GM12878 (cell line): ENCODE measurements around the gene AP1M2. TPM values are rescaled to one million over a fixed set of nuclear protein-coding genes. Genes with fewer than 3 reads are reported as not detected.

ENCODE experiments used
- ATAC-seq: fragments of 200-7000 bp; cut with Tn5 transposase; 3 replicates; pipeline ENCODE4 v1.9.1; 2020; ENCODE audit warnings: mild to moderate bottlenecking, moderate library complexity
- BruUV-seq: library from RNA; stranded (reverse); fragments of 400-500 nt; replicated peaks from 2 replicates; lab custom pipeline; 2021; lab: Mats Ljungman, UMichigan
- CTCF ChIA-PET: fragments of 300-600 bp; sonication (Branson Sonifier 250); formaldehyde crosslinking; extraction: SDS; loops from one replicate; lab custom pipeline; 2021; ENCODE audit warnings: inconsistent platforms; lab: Yijun Ruan, JAX
- POLR2A ChIA-PET: fragments of 350-600 bp; formaldehyde crosslinking; extraction: SDS; loops from one replicate; lab custom pipeline; 2021; ENCODE audit warnings: inconsistent platforms; lab: Charles Lee
- RAD21 ChIA-PET: fragments of 300-600 bp; sonication (Branson Sonifier 250); formaldehyde crosslinking; loops from one replicate; lab custom pipeline; 2023; ENCODE audit warnings: antibody characterized with exemption; ENCODE audit not compliant: unreplicated experiment; lab: Charles Lee
- SMC1A ChIA-PET: fragments of 300-600 bp; sonication (Branson Sonifier 250); formaldehyde crosslinking; loops from one replicate; lab custom pipeline; 2023; ENCODE audit not compliant: unreplicated experiment, uncharacterized antibody; lab: Charles Lee
- DNase-seq: peaks from one replicate; pipeline ENCODE4 v3.0.0-alpha.2; 2011; ENCODE audit warnings: low read depth, low spot score
- FAIRE-seq: peaks from 3 replicates; lab custom pipeline; 2011; peaks lifted over from hg19 to GRCh38; lab: Jason Lieb, UNC
- H2AFZ ChIP-seq: 2 replicates; pipeline ENCODE4 v1.6.0; 2011; ENCODE audit warnings: low read depth, low read length, control low read depth; ENCODE audit not compliant: control insufficient read depth
- H3K27ac ChIP-seq: 2 replicates; pipeline ENCODE4 v1.5.1; 2011; ENCODE audit warnings: control low read depth; ENCODE audit not compliant: control insufficient read depth, insufficient read depth
- H3K27me3 ChIP-seq, 2 experiments: replicated peaks in 1 of 2; 2 replicates each; pipeline versions ENCODE4 v1.6.0 to v1.6.1; 2011; ENCODE audit warnings: low read length in 1 of 2; ENCODE audit not compliant: control insufficient read depth in 2 of 2, insufficient read depth in 2 of 2
- H3K36me3 ChIP-seq, 2 experiments: 2 replicates each; pipeline ENCODE4 v1.5.1; 2011; ENCODE audit warnings: low read length in 1 of 2; ENCODE audit not compliant: control insufficient read depth in 2 of 2, insufficient read depth in 2 of 2
- H3K4me1 ChIP-seq: 2 replicates; pipeline ENCODE4 v1.6.1; 2011; ENCODE audit warnings: mild to moderate bottlenecking, low read length, moderate library complexity, mixed read lengths; ENCODE audit not compliant: control insufficient read depth, insufficient read depth
- H3K4me2 ChIP-seq: 2 replicates; pipeline ENCODE4 v1.6.0; 2011; ENCODE audit warnings: control low read depth; ENCODE audit not compliant: control insufficient read depth, insufficient read depth
- H3K4me3 ChIP-seq: fragments of 200-600 bp; sonication (generic); 2 replicates; pipeline ENCODE4 v1.5.1; 2016
- H3K79me2 ChIP-seq: 2 replicates; pipeline ENCODE4 v1.6.0; 2011; ENCODE audit warnings: low read length; ENCODE audit not compliant: control insufficient read depth, insufficient read depth
- H3K9ac ChIP-seq: 2 replicates; pipeline ENCODE4 v1.8.0; 2011; ENCODE audit warnings: low read length, control low read depth, mixed read lengths; ENCODE audit not compliant: control insufficient read depth, insufficient read depth
- H3K9me3 ChIP-seq: replicated peaks from 3 replicates; pipeline ENCODE4 v1.5.1; 2011; ENCODE audit warnings: mild to moderate bottlenecking, low read length; ENCODE audit not compliant: control insufficient read depth, insufficient read depth
- H4K20me1 ChIP-seq: 2 replicates; pipeline ENCODE4 v1.6.0; 2011; ENCODE audit not compliant: control insufficient read depth, insufficient read depth
- ATF3 ChIP-seq: IDR thresholded peaks from 2 replicates; pipeline ENCODE4 v1.6.1; 2011; ENCODE audit warnings: low read depth, mild to moderate bottlenecking, low read length, moderate library complexity, borderline replicate concordance; ENCODE audit errors: extremely low read depth
- BMI1 ChIP-seq: fragments of 450-650 bp; IDR thresholded peaks from 2 replicates; pipeline ENCODE4 v1.6.1; 2016; ENCODE audit warnings: mild to moderate bottlenecking, moderate library complexity, borderline replicate concordance
- CEBPZ ChIP-seq: fragments of 150-350 bp; IDR thresholded peaks from 2 replicates; pipeline ENCODE4 v1.6.1; 2016; ENCODE audit warnings: low read depth, low read length
- ESRRA ChIP-seq: IDR thresholded peaks from 2 replicates; pipeline ENCODE4 v1.6.1; 2012; ENCODE audit warnings: mild to moderate bottlenecking, low read length, improper control_type of control experiment
- PBX3 ChIP-seq: IDR thresholded peaks from 2 replicates; pipeline ENCODE4 v1.6.1; 2011; ENCODE audit warnings: mild to moderate bottlenecking, low read depth, low read length, moderate library complexity; ENCODE audit not compliant: insufficient replicate concordance
- POLR2A ChIP-seq: IDR thresholded peaks from 2 replicates; pipeline ENCODE4 v1.6.1; 2011; ENCODE audit warnings: low read depth, mild to moderate bottlenecking, low read length
- RAD51 ChIP-seq: fragments of 450-650 bp; IDR thresholded peaks from 2 replicates; pipeline ENCODE4 v1.6.1; 2016; ENCODE audit warnings: moderate library complexity, mild to moderate bottlenecking, inconsistent platforms
- RBBP5 ChIP-seq: fragments of 200-600 bp; sonication (generic); conservative IDR thresholded peaks from 2 replicates; pipeline ENCODE4 v1.6.1; 2016
- YBX1 ChIP-seq: fragments of 450-650 bp; IDR thresholded peaks from 2 replicates; pipeline ENCODE4 v1.6.1; 2016; ENCODE audit warnings: antibody characterized with exemption
- ZBTB11 ChIP-seq: fragments of 450-650 bp; formaldehyde crosslinking; IDR thresholded peaks from 2 replicates; pipeline ENCODE4 v1.5.0; 2022; ENCODE audit warnings: mild to moderate bottlenecking, missing genetic modification characterization
- ZBTB33 ChIP-seq: fragments of 450-650 bp; IDR thresholded peaks from 2 replicates; pipeline ENCODE4 v1.6.1; 2017; ENCODE audit warnings: mild to moderate bottlenecking
- WGBS: methylation state at CpG from one replicate; pipeline ENCODE4 v1.1.6; 2016; ENCODE audit warnings: low lambda C conversion rate; ENCODE audit not compliant: insufficient replicate concordance, insufficient coverage; ENCODE audit errors: missing lambda C conversion rate; 5-methylcytosine and 5-hydroxymethylcytosine counted together
- in situ Hi-C: fragments of 300-500 bp; cut with MboI; formaldehyde crosslinking; loops from 9 replicates; pipeline ENCODE4 v1.14.3; 2018; ENCODE audit warnings: mixed read lengths
- intact Hi-C: fragments of 100-400 bp; cut with micrococcal nuclease; formaldehyde crosslinking; loops from one replicate; pipeline ENCODE4 v1.14.2; 2022; ENCODE audit not compliant: unreplicated experiment
- polyA plus RNA-seq, 11 experiments: library from polyadenylated mRNA; depleted of rRNA in 4 of 11; unstranded in 6 of 11; stranded (reverse) in 5 of 11; fragments of >200 nt; fragmentation: Nextera tagmentation in 4 of 11; fragmentation: Illumina TruSeq in 1 of 11; extraction: Ambion mirVana in 4 of 11; extraction: Trizol in 1 of 11; gene quantifications; 1 replicate in 1 of 11; 2 replicates in 10 of 11; pipeline versions ENCODE4 v1.2.1 to v1.2.3, GENCODE V29; 2011 to 2016; ENCODE audit warnings: inconsistent platforms in 2 of 11, missing spikeins in 2 of 11, low read depth in 1 of 11
- total RNA-seq, 4 experiments: library from RNA; depleted of rRNA in 3 of 4; stranded (reverse); fragments of >200 nt in 3 of 4; fragmentation: Illumina TruSeq in 1 of 4; extraction: Trizol in 1 of 4; gene quantifications; 2 replicates each; pipeline versions ENCODE4 v1.2.1 to v1.2.3, GENCODE V29; 2013 to 2021

The AP1M2 gene
- total and polyA plus RNA-seq, 10 of the 15 experiments (the other 5 are each of a cell fraction or from before 2014, with no cell fraction given) = 0.72 TPM; not detected in 9

GRCh38 chr19:10543420-10544241, 43.5 kb downstream of the AP1M2 start, which contains the start of gene ATG4D:
Gene ATG4D, plus strand, starts transcription at chr19:10543904. Its CDS starts 187 bp downstream, at chr19:10544091.
- under 1% methylated on average over 55 of the region's 79 CpGs for WGBS
- RAD21 ChIA-PET = interaction anchor here (0.7 to 3.1 kb wide), 6 partner anchors 9 to 127 kb away, joined by 3 to 16 read pairs (median 4); partner anchors contain the start of gene CDKN2D
- H4K20me1 ChIP-seq = no peaks in the 10 kb centered on the region
- ATAC-seq = peak; percentile 91
- SMC1A ChIA-PET = interaction anchor here (1.3 to 1.7 kb wide), 3 partner anchors 24 to 45 kb away, joined by 3 to 7 read pairs (median 5); no protein-coding TSS in a partner anchor
- H2AFZ ChIP-seq = peak within 1 kb of the TSS; percentile 86
- H3K4me3 ChIP-seq = peak within 1 kb of the TSS; percentile 93
- no peaks in the 10 kb centered on the region for H3K9me3 ChIP-seq
- no TSS peak for BruUV-seq
- H3K27me3 ChIP-seq = peaks cover 0 to 4% of the 10 kb centered on the region in 2 experiments; a peak in 1 of 4 replicates
- peaks cover 11% of the 10 kb centered on the region for H3K4me1 ChIP-seq
- intact Hi-C loops (loop anchor here (1.0 kb wide), 1 partner anchor 23 kb away; the partner anchor contains the start of gene KRI1), in situ Hi-C loops (no loop called here)
- FAIRE-seq = peak; percentile 41
- H3K27ac ChIP-seq = peak within 1 kb of the TSS; percentile 83
- H3K36me3 ChIP-seq = peaks cover 0 to 1% of the 10 kb centered on the region in 2 experiments; a peak in 2 of 4 replicates
- H3K9ac ChIP-seq = peak within 1 kb of the TSS; percentile 97
- H3K79me2 ChIP-seq = peaks cover 11% of the 10 kb centered on the region
- CTCF ChIA-PET = interaction anchor here (1.4 to 3.4 kb wide), 7 partner anchors 26 to 157 kb away, joined by 3 to 35 read pairs (median 7); partner anchors contain the start of genes CDC37, CDKN2D and QTRT1
- no peak for DNase-seq
- POLR2A ChIA-PET = interaction anchor here (0.5 to 2.5 kb wide), 4 partner anchors 8 to 528 kb away, joined by 3 to 6 read pairs (median 6); no protein-coding TSS in a partner anchor
- peak within 1 kb of the TSS; percentile 100 for H3K4me2 ChIP-seq
- TF ChIP-seq ATF3 (no peak), PBX3 (no peak), POLR2A (peak; percentile 95), YBX1 (no peak), RBBP5 (no peak), CEBPZ (no peak), RAD51 (no peak), ESRRA (no peak), BMI1 (no peak), ZBTB33 (no peak), ZBTB11 (CRISPR knock-in tag) (no peak)
